PC-9 (cell line): ENCODE results near the gene SLC12A3.

Source experiments
- EZH2 ChIP-seq: fragments of 200-600 bp; sonication (generic); IDR thresholded peaks from 2 replicates; pipeline ENCODE4 v1.8.0; 2017; ENCODE audit warnings: antibody characterized with exemption, low read depth
- TF ChIP-seq, protein P1 (sequence below): fragments of 200-600 bp; sonication (generic); conservative IDR thresholded peaks from 2 replicates; pipeline ENCODE4 v1.6.1; 2017; ENCODE audit warnings: mixed run types, antibody characterized with exemption, mild to moderate bottlenecking, moderate library complexity

DNA sequence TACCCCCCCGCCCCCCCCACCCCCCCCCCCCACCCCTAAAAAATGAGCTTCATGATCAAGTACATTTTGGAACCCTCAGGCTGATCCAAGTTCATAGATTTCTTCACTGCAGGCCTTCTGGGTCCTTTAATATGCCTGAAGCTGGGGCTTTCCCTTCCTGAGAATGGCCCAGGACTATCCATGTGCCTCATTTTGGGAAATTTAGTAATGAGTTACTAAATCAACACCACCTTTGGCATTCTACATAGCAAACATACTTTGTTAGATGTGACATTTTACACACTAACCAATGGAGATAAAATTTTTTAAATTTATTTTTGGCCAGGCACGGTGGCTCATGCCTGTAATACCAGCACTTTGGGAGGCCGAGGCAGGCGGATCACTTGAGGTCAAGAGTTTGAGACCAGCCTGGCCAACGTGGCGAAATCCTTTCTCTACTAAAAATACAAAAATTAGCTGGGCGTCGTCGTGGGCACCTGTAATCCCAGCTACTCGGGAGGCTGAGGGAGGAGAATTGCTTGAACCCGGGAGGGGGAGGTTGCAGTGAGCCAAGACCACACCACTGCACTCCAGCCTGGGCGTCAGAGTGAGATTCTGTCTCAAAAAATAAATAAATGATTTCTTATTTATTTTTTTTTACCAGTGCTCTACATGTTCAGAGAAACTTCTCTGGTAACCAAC lies 81.0 kb downstream of the SLC12A3 start:
- TF ChIP-seq, protein P1, sequence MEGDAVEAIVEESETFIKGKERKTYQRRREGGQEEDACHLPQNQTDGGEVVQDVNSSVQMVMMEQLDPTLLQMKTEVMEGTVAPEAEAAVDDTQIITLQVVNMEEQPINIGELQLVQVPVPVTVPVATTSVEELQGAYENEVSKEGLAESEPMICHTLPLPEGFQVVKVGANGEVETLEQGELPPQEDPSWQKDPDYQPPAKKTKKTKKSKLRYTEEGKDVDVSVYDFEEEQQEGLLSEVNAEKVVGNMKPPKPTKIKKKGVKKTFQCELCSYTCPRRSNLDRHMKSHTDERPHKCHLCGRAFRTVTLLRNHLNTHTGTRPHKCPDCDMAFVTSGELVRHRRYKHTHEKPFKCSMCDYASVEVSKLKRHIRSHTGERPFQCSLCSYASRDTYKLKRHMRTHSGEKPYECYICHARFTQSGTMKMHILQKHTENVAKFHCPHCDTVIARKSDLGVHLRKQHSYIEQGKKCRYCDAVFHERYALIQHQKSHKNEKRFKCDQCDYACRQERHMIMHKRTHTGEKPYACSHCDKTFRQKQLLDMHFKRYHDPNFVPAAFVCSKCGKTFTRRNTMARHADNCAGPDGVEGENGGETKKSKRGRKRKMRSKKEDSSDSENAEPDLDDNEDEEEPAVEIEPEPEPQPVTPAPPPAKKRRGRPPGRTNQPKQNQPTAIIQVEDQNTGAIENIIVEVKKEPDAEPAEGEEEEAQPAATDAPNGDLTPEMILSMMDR = no peak
- no peak for TF ChIP-seq EZH2
